ENCODE results near the gene NDUFB1. TPM values are rescaled to one million over a fixed set of nuclear protein-coding genes. Genes with fewer than 3 reads are reported as not detected.

Gene NDUFB1
- total RNA-seq (100 to 1,000 TPM; 340 to 642 (median 481) TPM), polyA plus RNA-seq (1,000 to 10,000 TPM in 1 of 2 donors, 100 to 1,000 TPM in 1; 878 to 6,426 TPM)
- long read RNA-seq, donor 1, transcript NDUFB1-201 (3 exons, 528 nt) = major isoform, 326 of 353 reads
- long read RNA-seq, donor 1, transcript NDUFB1-203 (2 exons, 1,333 nt) = minor isoform, 6 of 353 reads
- long read RNA-seq, donor 1, transcript NDUFB1-202 (4 exons, 454 nt) = minor isoform, 12 of 353 reads
- long read RNA-seq, donor 1, partial matches to known transcripts = 2 of 353 reads
- long read RNA-seq, donor 1, other reads (novel, unspliced or antisense) = 7 of 353 reads
- long read RNA-seq, donor 2, transcript NDUFB1-202 (4 exons, 454 nt) = minor isoform, 16 of 496 reads
- long read RNA-seq, donor 2, transcript NDUFB1-203 (2 exons, 1,333 nt) = minor isoform, 9 of 496 reads
- long read RNA-seq, donor 2, transcript NDUFB1-201 (3 exons, 528 nt) = major isoform, 459 of 496 reads
- long read RNA-seq, donor 2, partial matches to known transcripts = 2 of 496 reads
- long read RNA-seq, donor 2, other reads (novel, unspliced or antisense) = 10 of 496 reads
- long read RNA-seq, donor 3, transcript NDUFB1-201 (3 exons, 528 nt) = major isoform, 17 of 17 reads
- long read RNA-seq, donor 3, partial matches to known transcripts = 0 of 17 reads
- long read RNA-seq, donor 3, other reads (novel, unspliced or antisense) = 0 of 17 reads

DNA sequence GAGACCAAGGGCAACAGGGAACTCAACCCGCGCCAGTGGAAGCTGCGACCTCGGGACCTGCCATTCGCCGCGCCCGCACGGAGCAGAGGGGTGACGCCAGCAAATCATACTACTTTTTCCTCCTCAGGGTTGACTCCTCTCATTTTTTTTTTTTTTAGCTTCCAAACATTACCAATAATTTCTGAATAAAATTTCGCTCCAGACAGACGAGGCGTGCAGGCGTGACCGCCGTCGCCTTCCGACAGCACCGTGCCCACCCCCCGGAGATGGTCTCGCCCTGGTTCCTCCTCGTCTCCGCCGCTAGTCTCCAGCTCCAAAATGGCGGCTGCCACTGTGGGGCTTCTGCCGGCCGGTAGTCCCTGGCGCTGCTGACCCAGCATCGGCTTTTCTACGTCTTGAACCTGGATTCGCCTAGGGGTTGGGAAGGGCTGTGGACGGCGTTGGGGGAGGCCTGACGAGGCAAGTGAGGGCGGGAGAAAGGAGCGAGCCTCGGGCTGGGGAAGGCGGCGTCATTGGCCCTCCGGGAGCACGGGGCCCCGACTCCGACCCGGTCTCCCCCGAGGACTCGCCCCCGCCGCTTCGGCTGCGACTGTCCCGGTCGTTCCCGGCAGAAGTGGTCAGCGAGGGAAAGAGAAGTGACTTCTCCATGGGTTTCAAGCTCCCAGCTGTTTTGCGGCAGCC is at the start of gene NDUFB1, which contains the start of gene CPSF2:
Gene NDUFB1 (minus strand): TSS at position 37 of the 681 bp plus-strand sequence. CDS start 4,069 bp downstream, outside the sequence.
Gene CPSF2 (plus strand): TSS at position 300 of the 681 bp plus-strand sequence. CDS start 9,016 bp downstream, outside the sequence.
- peak; percentile 91 to 97 (median 94) for ATAC-seq
- Histone ChIP-seq H3K4me1 (peaks cover 4 to 66% (median 42%) of the 10 kb centered on the region in 9 donors), H3K9me3 (no peaks in the 10 kb centered on the region), H3K4me3 (peak within 1 kb of the TSS; percentile 64 to 98 (median 84)), H3K27me3 (no peaks in the 10 kb centered on the region), H3K27ac (peak within 1 kb of the TSS; percentile 83 to 100 (median 96)), H3K36me3 (peaks cover 0 to 45% (median 17%) of the 10 kb centered on the region in 9 donors)
- intact Hi-C loops (cut with DNase I) = loop anchor here in 3 of 10 donors (1.0 to 10.0 kb wide), 5 partner anchors 15 to 563 kb away; partner anchors contain the start of gene ATXN3 (in 2 of the 3)
- TF ChIP-seq, protein P1, sequence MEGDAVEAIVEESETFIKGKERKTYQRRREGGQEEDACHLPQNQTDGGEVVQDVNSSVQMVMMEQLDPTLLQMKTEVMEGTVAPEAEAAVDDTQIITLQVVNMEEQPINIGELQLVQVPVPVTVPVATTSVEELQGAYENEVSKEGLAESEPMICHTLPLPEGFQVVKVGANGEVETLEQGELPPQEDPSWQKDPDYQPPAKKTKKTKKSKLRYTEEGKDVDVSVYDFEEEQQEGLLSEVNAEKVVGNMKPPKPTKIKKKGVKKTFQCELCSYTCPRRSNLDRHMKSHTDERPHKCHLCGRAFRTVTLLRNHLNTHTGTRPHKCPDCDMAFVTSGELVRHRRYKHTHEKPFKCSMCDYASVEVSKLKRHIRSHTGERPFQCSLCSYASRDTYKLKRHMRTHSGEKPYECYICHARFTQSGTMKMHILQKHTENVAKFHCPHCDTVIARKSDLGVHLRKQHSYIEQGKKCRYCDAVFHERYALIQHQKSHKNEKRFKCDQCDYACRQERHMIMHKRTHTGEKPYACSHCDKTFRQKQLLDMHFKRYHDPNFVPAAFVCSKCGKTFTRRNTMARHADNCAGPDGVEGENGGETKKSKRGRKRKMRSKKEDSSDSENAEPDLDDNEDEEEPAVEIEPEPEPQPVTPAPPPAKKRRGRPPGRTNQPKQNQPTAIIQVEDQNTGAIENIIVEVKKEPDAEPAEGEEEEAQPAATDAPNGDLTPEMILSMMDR (IDR thresholded peaks at IDR 0.05) = peak in 1 of 9 donors; percentile 9
- DNase-seq = peak; percentile 87 to 92
- WGBS, 2 donors = 0 to 1% methylated on average over 55 of the region's 55 CpGs

DNA sequence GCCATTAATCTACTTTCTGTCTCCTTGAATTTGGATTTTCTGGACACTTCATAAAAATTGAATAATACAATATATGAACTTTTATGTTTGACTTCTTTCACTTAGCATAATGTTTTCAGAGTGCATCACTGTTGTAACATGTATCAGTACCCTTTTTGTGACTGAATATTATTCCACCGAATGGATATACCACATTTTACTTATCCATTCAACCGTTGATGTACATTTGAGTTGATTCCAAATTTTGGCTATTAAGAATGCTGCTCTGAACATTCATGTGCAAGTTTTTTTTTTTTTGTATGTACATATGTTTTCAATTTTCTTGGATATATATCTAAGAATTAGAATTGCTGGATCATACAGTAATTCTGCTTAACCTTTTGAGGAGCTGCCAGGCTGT is 43.5 kb upstream of the NDUFB1 start:
- ATAC-seq (no peak), DNase-seq (no peak)
- no peak overlapping the region for H3K4me3 ChIP-seq
- peaks cover 0 to 11% (median 0%) of the 10 kb centered on the region in 9 donors for H3K4me1 ChIP-seq
- intact Hi-C loops (cut with DNase I) = no loop called here
- no peaks in the 10 kb centered on the region for H3K27me3 ChIP-seq
- H3K9me3 ChIP-seq = peaks cover 0 to 18% (median 0%) of the 10 kb centered on the region in 11 donors
- WGBS, 2 donors = 94% methylated on average over 2 of the region's 2 CpGs
- TF ChIP-seq, protein P1 (IDR thresholded peaks at IDR 0.05) = no peak
- H3K36me3 ChIP-seq = peaks cover 0 to 85% (median 52%) of the 10 kb centered on the region in 9 donors
- no peak overlapping the region for H3K27ac ChIP-seq

DNA sequence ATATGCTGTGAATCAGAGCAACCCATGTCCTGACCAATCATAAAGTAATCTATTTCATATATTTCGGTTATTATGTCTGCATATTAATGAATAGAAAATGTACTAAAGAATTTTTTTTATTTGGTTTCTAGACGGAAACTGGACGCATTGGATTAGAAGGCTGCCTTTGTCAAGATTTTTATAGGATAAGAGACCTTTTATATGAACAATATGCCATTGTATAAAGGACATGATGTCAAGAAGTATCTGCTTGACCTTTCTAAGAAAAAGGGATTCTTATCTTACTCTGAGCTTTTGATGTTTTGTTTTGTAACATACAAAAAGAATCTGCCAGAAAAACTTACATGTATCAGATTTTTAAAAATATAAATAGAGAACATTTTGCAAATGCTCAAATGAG is 40.0 kb upstream of the NDUFB1 start:
- H3K27me3 ChIP-seq = no peaks in the 10 kb centered on the region
- H3K36me3 ChIP-seq = peaks cover 0 to 100% (median 64%) of the 10 kb centered on the region in 9 donors
- intact Hi-C loops (cut with DNase I) = no loop called here
- DNase-seq (no peak), ATAC-seq (no peak)
- TF ChIP-seq, protein P1 (IDR thresholded peaks at IDR 0.05) = no peak
- 83 to 89% methylated on average over 3 of the region's 3 CpGs for WGBS, 2 donors
- peaks cover 0 to 11% (median 0%) of the 10 kb centered on the region in 9 donors for H3K4me1 ChIP-seq
- no peak overlapping the region for H3K27ac ChIP-seq
- no peak overlapping the region for H3K4me3 ChIP-seq
- peaks cover 0 to 16% (median 0%) of the 10 kb centered on the region in 11 donors for H3K9me3 ChIP-seq

DNA sequence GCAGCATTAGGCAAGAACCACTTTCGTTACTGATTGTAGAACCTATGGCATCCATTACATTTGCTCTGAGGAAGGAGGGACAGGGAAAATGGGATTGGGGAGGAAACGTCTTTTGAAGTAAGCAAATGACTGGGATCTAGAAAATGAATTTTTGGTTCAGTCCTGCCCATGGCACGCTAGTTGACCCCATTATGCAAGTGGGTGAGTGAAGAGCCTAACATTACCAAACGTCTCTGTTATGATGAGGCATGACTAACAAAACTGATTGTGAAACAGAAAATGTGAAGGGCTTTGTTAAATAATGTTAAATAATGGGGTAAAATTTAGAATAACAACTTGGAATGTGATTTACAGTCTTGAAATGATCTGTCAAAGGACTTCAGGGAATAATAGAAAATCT is 39.1 kb upstream of the NDUFB1 start:
- H3K4me1 ChIP-seq = peaks cover 0 to 11% (median 0%) of the 10 kb centered on the region in 9 donors
- no peak overlapping the region for H3K4me3 ChIP-seq
- H3K27ac ChIP-seq = no peak overlapping the region
- H3K27me3 ChIP-seq = no peaks in the 10 kb centered on the region
- DNase-seq (no peak), ATAC-seq (peak in 1 of 8 donors; percentile 44)
- H3K9me3 ChIP-seq = peaks cover 0 to 14% (median 0%) of the 10 kb centered on the region in 11 donors
- whole genome bisulfite sequencing, 2 donors = 59 to 62% methylated on average over 4 of the region's 4 CpGs
- TF ChIP-seq, protein P1 (IDR thresholded peaks at IDR 0.05) = no peak
- intact Hi-C loops (cut with DNase I) = no loop called here
- peaks cover 0 to 100% (median 69%) of the 10 kb centered on the region in 9 donors for H3K36me3 ChIP-seq
